Measurements from ENCODE around the gene UBTD2.

The UBTD2 gene

GRCh38 chr5:172175263-172175719, 108.3 kb downstream of the UBTD2 start:
- TF ChIP-seq CTCF (IDR thresholded peaks at IDR 0.05; ENCODE audit: control insufficient read depth, insufficient read depth, low read depth, low read length, missing control alignments): no peak
- H3K4me3 ChIP-seq (ENCODE audit: control insufficient read depth, low read depth, low read length): no peak overlapping the region
- DNase-seq (ENCODE audit: low read depth): no peak

- peak; percentile 62 for DNase-seq (ENCODE audit: low read depth)
- no peak for TF ChIP-seq CTCF (IDR thresholded peaks at IDR 0.05; ENCODE audit: control insufficient read depth, insufficient read depth, low read depth, low read length, missing control alignments)
- no peak overlapping the region for H3K4me3 ChIP-seq (ENCODE audit: control insufficient read depth, low read depth, low read length)
Measured at GRCh38 chr5:172173564-172174153, 109.9 kb downstream of the UBTD2 start.

- no peak for DNase-seq (ENCODE audit: low read depth)
- TF ChIP-seq CTCF (IDR thresholded peaks at IDR 0.05; ENCODE audit: control insufficient read depth, insufficient read depth, low read depth, low read length, missing control alignments): no peak
Measured at GRCh38 chr5:172172912-172173563, 110.5 kb downstream of the UBTD2 start.

GRCh38 chr5:172171118-172171517, 112.4 kb downstream of the UBTD2 start:
- H3K4me3 ChIP-seq (ENCODE audit: control insufficient read depth, low read depth, low read length): no peak overlapping the region
- no peak for TF ChIP-seq CTCF (IDR thresholded peaks at IDR 0.05; ENCODE audit: control insufficient read depth, insufficient read depth, low read depth, low read length, missing control alignments)
- DNase-seq (ENCODE audit: low read depth): no peak

More at GRCh38 chr5:172172912-172173563, 110.5 kb downstream of the UBTD2 start:
- no peak overlapping the region for H3K4me3 ChIP-seq (ENCODE audit: control insufficient read depth, low read depth, low read length)

- H3K4me3 ChIP-seq (ENCODE audit: control insufficient read depth, low read depth, low read length): no peak overlapping the region
- DNase-seq (ENCODE audit: low read depth): no peak
- TF ChIP-seq CTCF (IDR thresholded peaks at IDR 0.05; ENCODE audit: control insufficient read depth, insufficient read depth, low read depth, low read length, missing control alignments): no peak
Measured at GRCh38 chr5:172170251-172170701, 113.3 kb downstream of the UBTD2 start.

GRCh38 chr5:172169216-172169615, 114.3 kb downstream of the UBTD2 start:
- no peak for DNase-seq (ENCODE audit: low read depth)
- H3K4me3 ChIP-seq (ENCODE audit: control insufficient read depth, low read depth, low read length): no peak overlapping the region
- no peak for TF ChIP-seq CTCF (IDR thresholded peaks at IDR 0.05; ENCODE audit: control insufficient read depth, insufficient read depth, low read depth, low read length, missing control alignments)
